RWPE2 (cell line): ENCODE data around the gene WWOX.

Experiments used
- ATAC-seq: fragments of 200-7000 bp; cut with Tn5 transposase; 3 replicates; pipeline ENCODE4 v1.9.1; 2021; ENCODE audit warnings: low read depth
- DNase-seq: peaks from one replicate; pipeline ENCODE4 v3.0.0-alpha.2; 2020; ENCODE audit warnings: low spot score
- H3K27ac ChIP-seq: fragments of 450-650 bp; 2 replicates; pipeline ENCODE4 v1.5.1; 2017; ENCODE audit warnings: mild to moderate bottlenecking; ENCODE audit not compliant: poor library complexity, severe bottlenecking
- H3K27me3 ChIP-seq: fragments of 250-450 bp; sonication (Bioruptor Pico); 2 replicates; pipeline ENCODE4 v1.5.1; 2021; ENCODE audit warnings: mild to moderate bottlenecking, moderate library complexity; ENCODE audit not compliant: insufficient read depth, poor library complexity, severe bottlenecking
- H3K36me3 ChIP-seq: fragments of 250-450 bp; sonication (Bioruptor Pico); 2 replicates; pipeline ENCODE4 v1.5.1; 2020; ENCODE audit warnings: low read depth, mild to moderate bottlenecking, moderate library complexity
- H3K4me1 ChIP-seq: fragments of 250-450 bp; sonication (Bioruptor Pico); 2 replicates; pipeline ENCODE4 v1.5.1; 2021; ENCODE audit warnings: mild to moderate bottlenecking, moderate library complexity; ENCODE audit not compliant: insufficient read depth, poor library complexity, severe bottlenecking
- H3K4me3 ChIP-seq: fragments of 250-450 bp; sonication (Bioruptor Pico); 2 replicates; pipeline ENCODE4 v1.5.1; 2021; ENCODE audit warnings: mild to moderate bottlenecking, moderate library complexity; ENCODE audit not compliant: severe bottlenecking
- H3K9me3 ChIP-seq: fragments of 250-450 bp; sonication (Bioruptor Pico); 2 replicates; pipeline ENCODE4 v1.5.1; 2021; ENCODE audit warnings: mild to moderate bottlenecking, moderate library complexity; ENCODE audit not compliant: severe bottlenecking
- CTCF ChIP-seq: fragments of 450-650 bp; IDR thresholded peaks from one replicate; pipeline ENCODE4 v1.5.1; 2017; ENCODE audit warnings: mild to moderate bottlenecking, moderate library complexity; ENCODE audit not compliant: poor library complexity, severe bottlenecking

The WWOX gene

GRCh38 chr16:79206889-79207288, 1107.4 kb downstream of the WWOX start:
- DNase-seq (no peak), ATAC-seq (no peak)
- no peak overlapping the region for H3K27ac ChIP-seq
- no peaks in the 10 kb centered on the region for H3K4me1 ChIP-seq
- no peaks in the 10 kb centered on the region for H3K27me3 ChIP-seq
- no peak overlapping the region for H3K4me3 ChIP-seq
- no peaks in the 10 kb centered on the region for H3K36me3 ChIP-seq
- TF ChIP-seq CTCF, result no peak
- H3K9me3 ChIP-seq, result no peaks in the 10 kb centered on the region

GRCh38 chr16:79209308-79209707, 1109.9 kb downstream of the WWOX start:
- H3K27ac ChIP-seq, result no peak overlapping the region
- DNase-seq, result no peak
- H3K36me3 ChIP-seq, result no peaks in the 10 kb centered on the region
- TF ChIP-seq CTCF, result no peak
- no peaks in the 10 kb centered on the region for H3K4me1 ChIP-seq
- H3K9me3 ChIP-seq, result no peaks in the 10 kb centered on the region
- no peak for ATAC-seq
- H3K4me3 ChIP-seq, result no peak overlapping the region
- no peaks in the 10 kb centered on the region for H3K27me3 ChIP-seq

- ATAC-seq (no peak), DNase-seq (no peak)
- Histone ChIP-seq H3K4me3 (no peak overlapping the region), H3K9me3 (no peaks in the 10 kb centered on the region), H3K27ac (no peak overlapping the region), H3K27me3 (no peaks in the 10 kb centered on the region), H3K4me1 (no peaks in the 10 kb centered on the region), H3K36me3 (no peaks in the 10 kb centered on the region)
- no peak for TF ChIP-seq CTCF
Observed at GRCh38 chr16:79210607-79211006, 1111.2 kb downstream of the WWOX start.

- no peak overlapping the region for H3K27ac ChIP-seq
Observed at GRCh38 chr16:79211586-79211985, 1112.1 kb downstream of the WWOX start.

More at GRCh38 chr16:79211586-79211985, 1112.1 kb downstream of the WWOX start:
- ATAC-seq (no peak), DNase-seq (no peak)
- no peak for TF ChIP-seq CTCF
- H3K27me3 ChIP-seq, result no peaks in the 10 kb centered on the region
- H3K4me3 ChIP-seq, result no peak overlapping the region
- H3K4me1 ChIP-seq, result no peaks in the 10 kb centered on the region
- no peaks in the 10 kb centered on the region for H3K36me3 ChIP-seq
- H3K9me3 ChIP-seq, result no peaks in the 10 kb centered on the region
